GM19239 (cell line): ENCODE measurements around the gene PTPN20.
"Not testable (repeated sequence)": the region's sequence is repeated elsewhere in the genome, so short reads cannot be mapped to it uniquely, and the experiment has no call there.

Source experiments
- DNase-seq: peaks from one replicate; pipeline ENCODE4 v3.0.0; 2011; ENCODE audit warnings: low spot score; ENCODE audit not compliant: insufficient read length
- FAIRE-seq: peaks from 2 replicates; lab custom pipeline; 2011; peaks lifted over from hg19 to GRCh38; lab: Jason Lieb, UNC

Gene PTPN20

GRCh38 chr10:46948687-46949518, 37.7 kb downstream of the PTPN20 start:
- DNase-seq, FAIRE-seq: not testable (repeated sequence)

GRCh38 chr10:46952540-46952939, 41.3 kb downstream of the PTPN20 start:
- DNase-seq, FAIRE-seq: not testable (repeated sequence)

GRCh38 chr10:46960742-46961141, 49.5 kb downstream of the PTPN20 start:
- not testable (repeated sequence) for FAIRE-seq, DNase-seq

- FAIRE-seq, DNase-seq: not testable (repeated sequence)
These were observed 52.1 kb downstream of the PTPN20 start for GRCh38 chr10:46963356-46963755.

- not testable (repeated sequence) for DNase-seq, FAIRE-seq
These were observed 55.8 kb downstream of the PTPN20 start for GRCh38 chr10:46967013-46967412.

GRCh38 chr10:46980223-46980622, 69.0 kb downstream of the PTPN20 start:
- not testable (repeated sequence) for FAIRE-seq, DNase-seq

- not testable (repeated sequence) for FAIRE-seq, DNase-seq
These were observed 76.2 kb downstream of the PTPN20 start for GRCh38 chr10:46987233-46987924.

GRCh38 chr10:46992803-46993561, 81.8 kb downstream of the PTPN20 start:
- FAIRE-seq (no peak), DNase-seq (no peak)

- FAIRE-seq (no peak), DNase-seq (no peak)
These were observed 84.0 kb downstream of the PTPN20 start for GRCh38 chr10:46995234-46995633.

- DNase-seq (no peak), FAIRE-seq (no peak)
These were observed 87.0 kb downstream of the PTPN20 start for GRCh38 chr10:46998192-46998591.

- DNase-seq (no peak), FAIRE-seq (no peak)
These were observed 87.4 kb downstream of the PTPN20 start for GRCh38 chr10:46998595-46998994.

- FAIRE-seq, result no peak
- DNase-seq, result no peak
These were observed 88.0 kb downstream of the PTPN20 start for GRCh38 chr10:46999217-46999616.

- no peak for FAIRE-seq
- no peak for DNase-seq
These were observed 97.5 kb downstream of the PTPN20 start for GRCh38 chr10:47008769-47009168.

- DNase-seq (no peak), FAIRE-seq (no peak)
These were observed 98.1 kb downstream of the PTPN20 start for GRCh38 chr10:47009215-47009838.

GRCh38 chr10:47010036-47010435, 98.8 kb downstream of the PTPN20 start:
- FAIRE-seq, result no peak
- no peak for DNase-seq

- DNase-seq (no peak), FAIRE-seq (no peak)
These were observed 101.0 kb downstream of the PTPN20 start for GRCh38 chr10:47012214-47012613.

- DNase-seq, result no peak
These were observed 102.4 kb downstream of the PTPN20 start for GRCh38 chr10:47013507-47014154.

GRCh38 chr10:47015404-47015803, 104.2 kb downstream of the PTPN20 start:
- DNase-seq, result no peak
- FAIRE-seq, result no peak

More at GRCh38 chr10:47013507-47014154, 102.4 kb downstream of the PTPN20 start:
- no peak for FAIRE-seq

GRCh38 chr10:47016564-47016963, 105.3 kb downstream of the PTPN20 start:
- FAIRE-seq (no peak), DNase-seq (no peak)
